Brain microvascular endothelial cell (primary cell): Measurements from ENCODE around the gene CLDN34.

Experiments used
- DNase-seq: peaks from one replicate; pipeline ENCODE4 v3.0.0-alpha.2; 2020
- H3K27ac ChIP-seq: fragments of 250-450 bp; sonication (Bioruptor Pico); 2 replicates; pipeline ENCODE4 v1.5.1; 2020; ENCODE audit warnings: mild to moderate bottlenecking, moderate library complexity
- H3K27me3 ChIP-seq: fragments of 250-450 bp; sonication (Bioruptor Pico); replicated peaks from 2 replicates; pipeline ENCODE4 v1.5.1; 2020; ENCODE audit warnings: mild to moderate bottlenecking
- H3K36me3 ChIP-seq: fragments of 250-450 bp; sonication (Bioruptor Pico); replicated peaks from 2 replicates; pipeline ENCODE4 v1.5.1; 2020; ENCODE audit warnings: mild to moderate bottlenecking
- H3K4me3 ChIP-seq: 2 replicates; pipeline ENCODE4 v1.5.1; 2011; ENCODE audit warnings: low read depth, mild to moderate bottlenecking, control low read depth, low read length, moderate library complexity
- CTCF ChIP-seq: IDR thresholded peaks from 2 replicates; pipeline ENCODE4 v1.5.1; 2011; ENCODE audit warnings: low read depth, mild to moderate bottlenecking, moderate library complexity, low read length, control low read depth, inconsistent platforms; ENCODE audit errors: missing control alignments
- in situ Hi-C: cut with HindIII; loops from 2 replicates; pipeline ENCODE4 v1.10.0; 2017; ENCODE audit warnings: low sequenced_read_pairs, low pct_ligation_motif_present

CLDN34 gene

GRCh38 chrX:9966775-9967408, at the start of gene CLDN34:
CLDN34 (plus strand) TSS chrX:9967358; CDS start chrX:9967358, 0 bp downstream.
- H3K36me3 ChIP-seq = no peaks in the 10 kb centered on the region
- no peak within 1 kb of the TSS for H3K27ac ChIP-seq
- H3K27me3 ChIP-seq = no peaks in the 10 kb centered on the region
- H3K4me3 ChIP-seq = no peak within 1 kb of the TSS
- in situ Hi-C loops = no loop called here
- TF ChIP-seq CTCF = no peak
- no peak for DNase-seq

- no peak overlapping the region for H3K27ac ChIP-seq
- in situ Hi-C loops = no loop called here
- no peak overlapping the region for H3K4me3 ChIP-seq
- no peaks in the 10 kb centered on the region for H3K27me3 ChIP-seq
- DNase-seq = no peak
- TF ChIP-seq CTCF = no peak
- no peaks in the 10 kb centered on the region for H3K36me3 ChIP-seq
These were observed 49.3 kb upstream of the CLDN34 start for GRCh38 chrX:9917861-9918260.

GRCh38 chrX:9919632-9920172, 47.5 kb upstream of the CLDN34 start:
- Histone ChIP-seq H3K27ac (no peak overlapping the region), H3K27me3 (no peaks in the 10 kb centered on the region), H3K4me3 (no peak overlapping the region), H3K36me3 (no peaks in the 10 kb centered on the region)
- in situ Hi-C loops = no loop called here
- TF ChIP-seq CTCF = no peak
- DNase-seq = no peak

GRCh38 chrX:9921407-9921806, 45.8 kb upstream of the CLDN34 start:
- no peak for TF ChIP-seq CTCF

GRCh38 chrX:9923357-9923756, 43.8 kb upstream of the CLDN34 start:
- Histone ChIP-seq H3K4me3 (no peak overlapping the region), H3K36me3 (no peaks in the 10 kb centered on the region), H3K27me3 (no peaks in the 10 kb centered on the region), H3K27ac (no peak overlapping the region)
- DNase-seq = no peak
- TF ChIP-seq CTCF = no peak
- in situ Hi-C loops = no loop called here

More at GRCh38 chrX:9921407-9921806, 45.8 kb upstream of the CLDN34 start:
- no peak for DNase-seq
- no peaks in the 10 kb centered on the region for H3K36me3 ChIP-seq
- H3K27me3 ChIP-seq = no peaks in the 10 kb centered on the region
- H3K4me3 ChIP-seq = no peak overlapping the region
- in situ Hi-C loops = no loop called here
- no peak overlapping the region for H3K27ac ChIP-seq

- no peak for TF ChIP-seq CTCF
- no peaks in the 10 kb centered on the region for H3K36me3 ChIP-seq
- H3K4me3 ChIP-seq = no peak overlapping the region
- in situ Hi-C loops = no loop called here
- no peak overlapping the region for H3K27ac ChIP-seq
- DNase-seq = no peak
- no peaks in the 10 kb centered on the region for H3K27me3 ChIP-seq
These were observed 41.2 kb upstream of the CLDN34 start for GRCh38 chrX:9926002-9926401.
